H1 (cell line): ENCODE results near the gene FGF19. TPM values are rescaled to one million over a fixed set of nuclear protein-coding genes. Genes with fewer than 3 reads are reported as not detected.

ENCODE experiments used
- CTCF ChIA-PET: fragments of 300-600 bp; sonication (Branson Sonifier 250); formaldehyde crosslinking; loops from one replicate; lab custom pipeline; 2021; ENCODE audit not compliant: partially characterized antibody; lab: Charles Lee
- POLR2A ChIA-PET: fragments of 300-600 bp; sonication (Branson Sonifier 250); formaldehyde crosslinking; loops from one replicate; lab custom pipeline; 2021; ENCODE audit warnings: inconsistent platforms; ENCODE audit not compliant: partially characterized antibody; lab: Charles Lee
- DNase-seq, 2 experiments: peaks; one replicate each; pipeline versions ENCODE4 v3.0.0 to v3.0.0-alpha.2; 2010 to 2022; ENCODE audit warnings: low spot score in 2 of 2, low read depth in 1 of 2, mixed read lengths in 1 of 2
- FAIRE-seq: peaks from 2 replicates; lab custom pipeline; 2011; peaks lifted over from hg19 to GRCh38; lab: Jason Lieb, UNC
- H2AFZ ChIP-seq: 2 replicates; pipeline ENCODE4 v1.8.1; 2012; ENCODE audit warnings: low read length, inconsistent platforms
- H2AK5ac ChIP-seq: 2 replicates; pipeline ENCODE4 v1.6.1; 2013; ENCODE audit warnings: low read depth, low read length
- H2BK120ac ChIP-seq: replicated peaks from 2 replicates; pipeline ENCODE3; 2013; ENCODE audit warnings: low read depth, low read length, inconsistent platforms
- H2BK12ac ChIP-seq: 2 replicates; pipeline ENCODE4 v1.6.1; 2013; ENCODE audit warnings: low read depth, low read length
- H2BK15ac ChIP-seq: 2 replicates; pipeline ENCODE4 v1.6.1; 2013; ENCODE audit warnings: low read length
- H2BK20ac ChIP-seq: 2 replicates; pipeline ENCODE4 v1.6.1; 2013; ENCODE audit warnings: low read length
- H2BK5ac ChIP-seq: 2 replicates; pipeline ENCODE4 v1.6.1; 2013; ENCODE audit warnings: low read depth, low read length
- H3K14ac ChIP-seq: 2 replicates; pipeline ENCODE4 v1.6.1; 2013; ENCODE audit warnings: inconsistent platforms; ENCODE audit not compliant: insufficient read length
- H3K18ac ChIP-seq: 2 replicates; pipeline ENCODE4 v1.6.1; 2013; ENCODE audit warnings: low read length; ENCODE audit errors: extremely low read depth
- H3K23ac ChIP-seq: 2 replicates; pipeline ENCODE4 v1.6.1; 2013; ENCODE audit warnings: inconsistent platforms; ENCODE audit not compliant: insufficient read length
- H3K23me2 ChIP-seq: 2 replicates; pipeline ENCODE4 v1.6.1; 2013; ENCODE audit warnings: low read depth, low read length
- H3K27ac ChIP-seq: 2 replicates; pipeline ENCODE4 v1.6.1; 2011; ENCODE audit warnings: low read depth, low read length, inconsistent platforms
- H3K27me3 ChIP-seq, 4 experiments: replicated peaks in 1 of 4; 1 replicate in 1 of 4; 2 replicates in 3 of 4; pipeline versions ENCODE4 v1.6.1 to v1.8.1; 2011 to 2013; ENCODE audit warnings: low read length in 3 of 4, mild to moderate bottlenecking in 3 of 4, inconsistent platforms in 2 of 4, mixed read lengths in 2 of 4, moderate library complexity in 1 of 4; ENCODE audit not compliant: control insufficient read depth in 3 of 4, insufficient read depth in 3 of 4; ENCODE audit errors: extremely low read depth in 1 of 4
- H3K36me3 ChIP-seq, 4 experiments: 2 replicates each; pipeline versions ENCODE4 v1.6.1 to v1.8.1; 2011 to 2013; ENCODE audit warnings: mild to moderate bottlenecking in 4 of 4, low read length in 3 of 4, moderate library complexity in 2 of 4, control low read depth in 1 of 4, inconsistent platforms in 1 of 4; ENCODE audit not compliant: insufficient read depth in 4 of 4, control insufficient read depth in 2 of 4
- H3K4ac ChIP-seq: replicated peaks from 2 replicates; pipeline ENCODE3; 2013; ENCODE audit warnings: low read length, low read depth, mixed read lengths, inconsistent platforms; ENCODE audit not compliant: insufficient read length
- H3K4me1 ChIP-seq, 4 experiments: replicated peaks in 1 of 4; 1 replicate in 1 of 4; 2 replicates in 3 of 4; pipeline versions ENCODE4 v1.6.1 to v1.8.1; 2011 to 2013; ENCODE audit warnings: low read length in 3 of 4, inconsistent platforms in 2 of 4, mixed read lengths in 1 of 4; ENCODE audit not compliant: insufficient read depth in 4 of 4, control insufficient read depth in 3 of 4
- H3K4me2 ChIP-seq, 2 experiments: 2 replicates each; pipeline versions ENCODE4 v1.6.1 to v1.8.1; 2011 to 2013; ENCODE audit warnings: low read depth in 2 of 2, low read length in 2 of 2, control low read depth in 1 of 2, inconsistent platforms in 1 of 2, mild to moderate bottlenecking in 1 of 2; ENCODE audit not compliant: insufficient read depth in 1 of 2
- H3K4me3 ChIP-seq, 4 experiments: fragments of 200-600, 300-600 bp in 1 of 4; sonication (generic), shearing (Covaris generic), sonication (Bioruptor Twin) in 1 of 4; 2 replicates each; pipeline versions ENCODE4 v1.5.1 to v1.8.1; 2011 to 2016; ENCODE audit warnings: low read length in 4 of 4, low read depth in 3 of 4, control low read depth in 2 of 4, inconsistent platforms in 2 of 4, mild to moderate bottlenecking in 2 of 4, mixed read lengths in 1 of 4, moderate library complexity in 1 of 4; ENCODE audit not compliant: insufficient read depth in 2 of 4; ENCODE audit errors: extremely low read depth in 1 of 4
- H3K56ac ChIP-seq: replicated peaks from 2 replicates; pipeline ENCODE3; 2013; ENCODE audit warnings: low read depth, mild to moderate bottlenecking, mixed read lengths, low read length, inconsistent platforms; ENCODE audit not compliant: insufficient read length
- H3K79me1 ChIP-seq: 2 replicates; pipeline ENCODE4 v1.6.1; 2013; ENCODE audit warnings: low read depth, low read length, control low read depth
- H3K79me2 ChIP-seq, 2 experiments: 2 replicates each; pipeline versions ENCODE4 v1.6.1 to v1.8.1; 2012 to 2013; ENCODE audit warnings: low read length in 2 of 2, mild to moderate bottlenecking in 2 of 2, inconsistent platforms in 1 of 2; ENCODE audit not compliant: insufficient read depth in 2 of 2, control insufficient read depth in 1 of 2
- H3K9ac ChIP-seq, 4 experiments: replicated peaks in 1 of 4; 1 replicate in 1 of 4; 2 replicates in 3 of 4; pipeline versions ENCODE4 v1.6.1 to v1.8.1; 2011 to 2013; ENCODE audit warnings: low read depth in 3 of 4, low read length in 3 of 4, control low read depth in 2 of 4, mild to moderate bottlenecking in 2 of 4, moderate library complexity in 2 of 4, inconsistent platforms in 1 of 4; ENCODE audit errors: extremely low read depth in 1 of 4
- H3K9me3 ChIP-seq, 2 experiments: 2 replicates each; pipeline versions ENCODE4 v1.6.1 to v1.8.1; 2012 to 2013; ENCODE audit warnings: mild to moderate bottlenecking in 2 of 2, moderate library complexity in 2 of 2, control low read depth in 1 of 2, inconsistent platforms in 1 of 2, low read depth in 1 of 2, low read length in 1 of 2, mixed read lengths in 1 of 2; ENCODE audit not compliant: insufficient read depth in 2 of 2
- H4K20me1 ChIP-seq, 2 experiments: replicated peaks in 1 of 2; 2 replicates each; pipeline versions ENCODE3 to v1.8.1; 2011 to 2013; ENCODE audit warnings: inconsistent platforms in 2 of 2, low read length in 2 of 2, mild to moderate bottlenecking in 1 of 2; ENCODE audit not compliant: insufficient read depth in 2 of 2, control insufficient read depth in 1 of 2
- H4K5ac ChIP-seq: 2 replicates; pipeline ENCODE4 v1.6.1; 2013; ENCODE audit warnings: low read length, low read depth, mixed read lengths, inconsistent platforms; ENCODE audit not compliant: insufficient read length
- H4K8ac ChIP-seq: 2 replicates; pipeline ENCODE4 v1.8.0; 2013; ENCODE audit warnings: mild to moderate bottlenecking, moderate library complexity, low read length, inconsistent platforms; ENCODE audit not compliant: insufficient read depth; ENCODE audit errors: extremely low read depth
- H4K91ac ChIP-seq: replicated peaks from 2 replicates; pipeline ENCODE3; 2013; ENCODE audit warnings: low read length, mixed read lengths, inconsistent platforms; ENCODE audit not compliant: insufficient read length
- CEBPB ChIP-seq: IDR thresholded peaks from 2 replicates; pipeline ENCODE4 v1.6.1; 2012; ENCODE audit warnings: low read depth, low read length
- CHD2 ChIP-seq: IDR thresholded peaks from 2 replicates; pipeline ENCODE4 v1.6.1; 2012; ENCODE audit warnings: low read length, improper control_type of control experiment
- CTBP2 ChIP-seq: IDR thresholded peaks from 2 replicates; pipeline ENCODE4 v1.7.0; 2011; ENCODE audit warnings: borderline replicate concordance, mild to moderate bottlenecking, moderate library complexity, mixed read lengths, low read length; ENCODE audit not compliant: insufficient read depth, insufficient read length
- HDAC6 ChIP-seq: IDR thresholded peaks from one replicate; pipeline ENCODE4 v1.7.1; 2012; ENCODE audit warnings: low read depth, mild to moderate bottlenecking, inconsistent platforms, low read length, moderate library complexity
- POLR2A ChIP-seq, 2 experiments: IDR thresholded peaks; 1 replicate in 1 of 2; 2 replicates in 1 of 2; pipeline ENCODE4 v1.6.1; 2011; ENCODE audit warnings: low read depth in 2 of 2, low read length in 2 of 2, mild to moderate bottlenecking in 2 of 2; ENCODE audit errors: control extremely low read depth in 1 of 2
- TEAD4 ChIP-seq: IDR thresholded peaks from 2 replicates; pipeline ENCODE4 v1.6.1; 2012; ENCODE audit warnings: low read depth, low read length, inconsistent platforms, mixed read lengths
- ZNF274 ChIP-seq: IDR thresholded peaks from 2 replicates; pipeline ENCODE4 v1.7.0; 2012; ENCODE audit warnings: low read length, borderline replicate concordance; ENCODE audit errors: extremely low read depth
- WGBS, 2 experiments: shearing (Covaris generic) in 1 of 2; methylation state at CpG; one replicate each; pipeline versions ENCODE4 v1.1.6 to v1.1.7; 2013 to 2015; ENCODE audit warnings: low lambda C conversion rate in 2 of 2, mixed read lengths in 2 of 2, inconsistent platforms in 1 of 2, low coverage in 1 of 2, missing lambda C conversion rate in 1 of 2; ENCODE audit not compliant: insufficient replicate concordance in 2 of 2, insufficient coverage in 1 of 2, insufficient read length in 1 of 2; ENCODE audit errors: extremely low coverage in 1 of 2, missing lambda C conversion rate in 1 of 2; 5-methylcytosine and 5-hydroxymethylcytosine counted together
- polyA plus RNA-seq, 7 experiments: library from polyadenylated mRNA; depleted of rRNA in 3 of 7; stranded (reverse) in 5 of 7; unstranded in 2 of 7; fragments of >200 nt in 5 of 7; fragments of 200-250 nt in 2 of 7; gene quantifications; 1 replicate in 5 of 7; 2 replicates in 1 of 7; 4 replicates in 1 of 7; pipeline versions ENCODE4 v1.2.1 to v1.2.3, GENCODE V29; 2011 to 2013; ENCODE audit warnings: missing spikeins in 2 of 7, mixed read lengths in 2 of 7
- total RNA-seq: library from RNA; stranded (reverse); fragmentation: NEBNext Ultra II Directional; extraction: Animal tissue kit (Norgen Biotek cat#: 25700); gene quantifications from 2 replicates; pipeline ENCODE4 v1.2.1, GENCODE V29; 2021
- TF ChIP-seq, protein P1 (sequence below), 3 experiments: IDR thresholded peaks; 1 replicate in 2 of 3; 2 replicates in 1 of 3; pipeline versions ENCODE4 v1.5.1 to v1.6.1; 2011; ENCODE audit warnings: low read length in 3 of 3, mild to moderate bottlenecking in 3 of 3, inconsistent platforms in 2 of 3, low read depth in 1 of 3, moderate library complexity in 1 of 3; ENCODE audit not compliant: insufficient read depth in 1 of 3; ENCODE audit errors: control extremely low read depth in 1 of 3

The FGF19 gene
- total and polyA plus RNA-seq, 2 of the 8 experiments (the other 6 are each of a cell fraction or from before 2014, with no cell fraction given) = 9.6 to 14.8 TPM

- no peak for FAIRE-seq
- POLR2A ChIA-PET = interaction anchor here (1.0 to 3.1 kb wide), 5 partner anchors 16 to 47 kb away, joined by 3 to 8 read pairs (median 4); partner anchors contain the start of gene FGF19
Measured at GRCh38 chr11:69684651-69685050, 19.2 kb downstream of the FGF19 start.

More at GRCh38 chr11:69684651-69685050, 19.2 kb downstream of the FGF19 start:
- H2BK20ac ChIP-seq = no peak overlapping the region
- H3K36me3 ChIP-seq = no peaks in the 10 kb centered on the region
- CTCF ChIA-PET = interaction anchor here (0.6 to 4.4 kb wide), 26 partner anchors 10 to 878 kb away, joined by 3 to 29 read pairs (median 5); partner anchors contain the start of gene LTO1
- H3K56ac ChIP-seq = no peak overlapping the region
- H4K91ac ChIP-seq = no peak overlapping the region
- H4K20me1 ChIP-seq = peaks cover 0 to 3% of the 10 kb centered on the region in 2 experiments
- H3K14ac ChIP-seq = no peak overlapping the region
- H4K8ac ChIP-seq = no peak overlapping the region; the same call in 1 of the 2 replicates
- H3K79me2 ChIP-seq = no peaks in the 10 kb centered on the region
- no peak overlapping the region for H2AFZ ChIP-seq
- 83% methylated on average over 10 of the region's 11 CpGs; no CpG with 5 or more reads in 1 of the 2 experiments for WGBS, 2 experiments
- DNase-seq = no peak
- H3K4me2 ChIP-seq = no peak overlapping the region
- no peaks in the 10 kb centered on the region for H3K79me1 ChIP-seq
- peaks cover 3% of the 10 kb centered on the region; the same call in 1 of the 2 replicates for H3K23me2 ChIP-seq
- no peaks in the 10 kb centered on the region; a peak in 1 of 4 replicates for H3K9me3 ChIP-seq
- no peak overlapping the region for H2BK120ac ChIP-seq
- H3K4me3 ChIP-seq = no peak overlapping the region
- TF ChIP-seq CEBPB = no peak
- no peak for TF ChIP-seq HDAC6
- no peak for TF ChIP-seq POLR2A (IDR thresholded peaks at IDR 0.05; ENCODE audit: control extremely low read depth in 1 of 2, low read depth in 2 of 2, low read length in 2 of 2)
- no peak for TF ChIP-seq TEAD4
- TF ChIP-seq ZNF274 = no peak
- TF ChIP-seq CHD2 = no peak
- TF ChIP-seq, protein P1, sequence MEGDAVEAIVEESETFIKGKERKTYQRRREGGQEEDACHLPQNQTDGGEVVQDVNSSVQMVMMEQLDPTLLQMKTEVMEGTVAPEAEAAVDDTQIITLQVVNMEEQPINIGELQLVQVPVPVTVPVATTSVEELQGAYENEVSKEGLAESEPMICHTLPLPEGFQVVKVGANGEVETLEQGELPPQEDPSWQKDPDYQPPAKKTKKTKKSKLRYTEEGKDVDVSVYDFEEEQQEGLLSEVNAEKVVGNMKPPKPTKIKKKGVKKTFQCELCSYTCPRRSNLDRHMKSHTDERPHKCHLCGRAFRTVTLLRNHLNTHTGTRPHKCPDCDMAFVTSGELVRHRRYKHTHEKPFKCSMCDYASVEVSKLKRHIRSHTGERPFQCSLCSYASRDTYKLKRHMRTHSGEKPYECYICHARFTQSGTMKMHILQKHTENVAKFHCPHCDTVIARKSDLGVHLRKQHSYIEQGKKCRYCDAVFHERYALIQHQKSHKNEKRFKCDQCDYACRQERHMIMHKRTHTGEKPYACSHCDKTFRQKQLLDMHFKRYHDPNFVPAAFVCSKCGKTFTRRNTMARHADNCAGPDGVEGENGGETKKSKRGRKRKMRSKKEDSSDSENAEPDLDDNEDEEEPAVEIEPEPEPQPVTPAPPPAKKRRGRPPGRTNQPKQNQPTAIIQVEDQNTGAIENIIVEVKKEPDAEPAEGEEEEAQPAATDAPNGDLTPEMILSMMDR (IDR thresholded peaks at IDR 0.05; ENCODE audit: control extremely low read depth in 1 of 3, insufficient read depth in 1 of 3, low read depth in 1 of 3, low read length in 3 of 3) = no peak
- no peak for TF ChIP-seq CTBP2
- H3K4ac ChIP-seq = no peak overlapping the region
- H3K18ac ChIP-seq = no peak overlapping the region
- no peak overlapping the region for H3K23ac ChIP-seq
- no peaks in the 10 kb centered on the region; a peak in 1 of 7 replicates for H3K4me1 ChIP-seq
- H3K27ac ChIP-seq = no peak overlapping the region
- peaks cover 0 to 6% (median 3%) of the 10 kb centered on the region in 4 experiments; a peak in 4 of 7 replicates for H3K27me3 ChIP-seq
- H3K9ac ChIP-seq = no peak overlapping the region
- H2BK5ac ChIP-seq = no peak overlapping the region
- no peak overlapping the region for H2BK12ac ChIP-seq
- H2AK5ac ChIP-seq = no peak overlapping the region
- no peak overlapping the region for H2BK15ac ChIP-seq
- no peak overlapping the region for H4K5ac ChIP-seq
